RWPE1 (cell line): ENCODE results near the gene NXNL1.

ENCODE experiments used
- CTCF ChIA-PET: fragments of 350-600 bp; sonication (Branson Sonifier 250); formaldehyde crosslinking; extraction: SDS; loops from one replicate; lab custom pipeline; 2021; lab: Yijun Ruan, JAX
- POLR2A ChIA-PET: fragments of 400-600 bp; formaldehyde crosslinking; extraction: SDS; loops from one replicate; lab custom pipeline; 2020; ENCODE audit warnings: antibody characterized with exemption; ENCODE audit not compliant: low non-redundant PET; lab: Yijun Ruan, JAX
- DNase-seq: peaks from one replicate; pipeline ENCODE4 v3.0.0; 2012; ENCODE audit warnings: low spot score
- H3K27ac ChIP-seq: fragments of 450-650 bp; 2 replicates; pipeline ENCODE4 v1.5.1; 2017
- CTCF ChIP-seq: fragments of 450-650 bp; conservative IDR thresholded peaks from 2 replicates; pipeline ENCODE4 v1.5.1; 2017; ENCODE audit warnings: low read depth, mild to moderate bottlenecking

NXNL1 gene

GRCh38 chr19:17451820-17452219, 8.9 kb downstream of the NXNL1 start:
- ChIA-PET POLR2A (no interaction called here), CTCF (no interaction called here)
- no peak for DNase-seq
- peak overlapping the region; percentile 92 for H3K27ac ChIP-seq
- TF ChIP-seq CTCF: no peak

- peak overlapping the region; percentile 92 for H3K27ac ChIP-seq
- CTCF ChIA-PET: interaction anchor here (0.6 to 1.0 kb wide), 4 partner anchors 10 to 177 kb away, joined by 3 read pairs; no protein-coding TSS in a partner anchor
- DNase-seq: peak; percentile 90
- no peak for TF ChIP-seq CTCF
- POLR2A ChIA-PET: no interaction called here
Measured at GRCh38 chr19:17450264-17451075, 10.3 kb downstream of the NXNL1 start.

GRCh38 chr19:17448131-17448967, 12.4 kb downstream of the NXNL1 start, which contains the start of gene TMEM221:
TMEM221 (minus strand) TSS chr19:17448668; CDS start chr19:17448462, 206 bp downstream.
- ChIA-PET POLR2A (no interaction called here), CTCF (interaction anchor here (0.6 to 0.9 kb wide), 3 partner anchors 10 to 167 kb away, joined by 3 to 6 read pairs (median 5); partner anchors contain the start of gene ANKLE1)
- peak within 1 kb of the TSS; percentile 27; the same call in 1 of the 2 replicates for H3K27ac ChIP-seq
- TF ChIP-seq CTCF: peak; percentile 71
- DNase-seq: no peak

GRCh38 chr19:17447704-17448130, 13.0 kb downstream of the NXNL1 start:
- no peak overlapping the region for H3K27ac ChIP-seq
- DNase-seq: no peak
- POLR2A ChIA-PET: no interaction called here
- TF ChIP-seq CTCF: no peak
- CTCF ChIA-PET: interaction anchor here (0.7 to 0.9 kb wide), 2 partner anchors 11 to 166 kb away, joined by 3 to 5 read pairs; partner anchors contain the start of gene ANKLE1

GRCh38 chr19:17445526-17446165, 15.1 kb downstream of the NXNL1 start:
- H3K27ac ChIP-seq: no peak overlapping the region
- DNase-seq: no peak
- TF ChIP-seq CTCF: no peak
- ChIA-PET POLR2A (no interaction called here), CTCF (no interaction called here)
